Measurements from ENCODE around the gene FAM83F.
"Not testable (repeated sequence)": the region's sequence is repeated elsewhere in the genome, so short reads cannot be mapped to it uniquely, and the experiment has no call there.

The FAM83F gene

DNA sequence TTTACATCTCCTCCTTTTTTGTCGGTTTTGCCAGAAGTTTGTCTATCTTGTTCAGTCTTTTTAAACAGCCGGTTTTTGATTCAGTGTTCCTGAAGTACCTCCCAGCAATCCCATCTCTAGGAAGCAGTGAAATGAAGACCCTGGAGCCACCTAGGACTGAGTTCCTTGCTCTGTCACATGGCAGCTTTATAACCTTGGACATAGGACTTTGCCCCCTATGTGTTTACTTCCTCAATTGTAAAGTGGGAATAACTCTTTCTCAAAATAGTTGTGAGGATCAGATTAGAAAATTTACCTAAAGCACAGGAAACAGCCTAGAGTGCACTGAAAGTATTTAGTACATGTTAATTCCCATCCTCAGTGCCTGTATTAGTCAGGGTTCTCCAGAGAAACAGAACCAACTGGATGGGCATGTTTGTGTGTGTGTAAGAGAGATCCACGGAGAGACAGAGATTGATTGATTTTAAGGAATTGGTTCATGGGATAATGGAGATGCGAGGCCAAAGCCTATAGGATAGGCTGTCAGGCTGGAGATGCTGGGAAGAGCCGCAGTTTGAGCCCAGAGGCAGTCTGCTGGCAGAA, 20.0 kb downstream of the FAM83F start:
- DNase-seq, result no peak

DNA sequence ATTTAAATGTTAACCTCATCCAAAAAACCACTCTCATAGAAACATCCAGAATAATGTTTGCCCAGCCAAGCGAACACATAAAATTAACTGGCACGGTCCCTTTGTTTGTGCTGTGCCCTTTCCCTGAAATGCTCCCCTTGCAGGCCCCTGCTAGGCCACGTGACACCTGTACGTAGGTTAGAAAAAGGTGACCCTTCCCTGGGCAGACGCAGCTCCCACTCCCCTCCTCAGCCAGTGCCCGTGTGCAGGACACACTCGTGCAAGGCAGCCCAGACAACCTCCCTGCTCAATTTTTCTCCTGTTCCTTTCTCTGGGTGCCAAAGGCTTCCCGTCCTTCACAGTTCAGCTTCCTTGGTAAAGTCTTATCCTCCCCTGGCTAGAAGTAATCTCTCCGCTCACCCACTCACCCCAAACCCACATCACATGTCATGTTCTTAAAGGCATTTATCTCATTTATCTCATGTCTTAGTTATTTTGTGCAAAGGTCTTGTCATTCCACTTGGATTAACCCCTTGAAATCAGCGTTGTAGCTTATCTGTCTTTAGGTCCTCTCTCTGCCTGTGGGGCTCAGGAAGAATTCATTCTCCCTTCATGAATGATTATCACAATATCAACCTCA, 20.7 kb downstream of the FAM83F start:
- DNase-seq, result no peak

DNA sequence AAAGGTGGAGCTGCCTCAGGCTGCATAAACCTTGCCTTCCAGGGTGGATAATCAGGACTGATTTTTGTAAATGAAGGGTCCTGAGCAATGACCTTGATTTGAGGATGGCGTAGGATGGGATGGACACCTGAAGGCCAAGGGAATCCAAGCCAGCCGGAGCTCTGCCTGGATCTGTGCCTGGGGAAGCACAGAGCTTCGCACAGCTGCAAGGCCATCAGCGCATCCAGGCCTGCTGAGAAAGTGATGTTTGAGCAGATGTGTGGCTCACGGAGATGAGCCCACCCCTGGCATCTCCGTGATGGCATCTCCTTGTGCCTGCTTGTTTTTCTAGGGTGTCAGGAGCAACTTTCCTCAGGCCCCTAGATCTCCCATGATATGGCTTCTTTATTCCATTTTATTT, 23.3 kb downstream of the FAM83F start:
- DNase-seq, result no peak

DNA sequence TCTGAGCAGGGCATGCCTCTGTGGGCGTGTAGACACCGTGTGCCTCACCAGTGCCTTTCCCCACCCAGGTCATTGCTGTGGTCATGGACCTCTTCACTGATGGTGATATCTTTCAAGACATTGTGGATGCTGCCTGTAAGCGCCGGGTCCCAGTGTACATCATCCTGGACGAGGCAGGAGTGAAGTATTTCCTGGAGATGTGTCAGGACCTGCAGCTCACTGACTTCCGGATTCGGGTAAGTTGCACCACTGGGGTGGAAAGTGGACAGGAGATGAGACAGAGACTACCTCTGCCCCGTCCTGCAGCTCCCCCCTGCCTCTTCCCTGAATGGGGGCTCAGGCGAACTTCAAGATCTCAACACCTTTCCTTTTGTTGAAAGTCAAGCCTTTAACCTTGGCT, 24.3 kb downstream of the FAM83F start:
- DNase-seq, result no peak

DNA sequence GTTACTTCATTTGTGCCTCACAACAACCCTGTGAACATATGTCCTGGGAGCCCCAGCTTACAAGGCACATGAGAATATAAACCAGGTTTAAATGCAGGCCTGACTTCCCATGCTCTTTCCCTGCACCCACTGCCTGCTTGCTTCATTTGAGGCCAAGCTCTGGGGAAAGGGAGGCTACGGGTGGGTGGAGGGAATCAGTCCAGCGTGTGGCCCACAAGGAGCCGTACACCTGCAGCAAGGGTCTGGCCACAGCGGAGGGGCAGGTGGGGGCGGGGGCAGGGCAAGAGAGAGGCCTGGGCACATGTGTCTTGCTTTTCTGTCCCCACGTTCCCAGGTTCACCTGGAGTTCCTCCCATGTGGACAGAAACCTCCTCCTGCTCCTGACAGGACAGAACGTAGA, 26.2 kb downstream of the FAM83F start:
- DNase-seq, result no peak

DNA sequence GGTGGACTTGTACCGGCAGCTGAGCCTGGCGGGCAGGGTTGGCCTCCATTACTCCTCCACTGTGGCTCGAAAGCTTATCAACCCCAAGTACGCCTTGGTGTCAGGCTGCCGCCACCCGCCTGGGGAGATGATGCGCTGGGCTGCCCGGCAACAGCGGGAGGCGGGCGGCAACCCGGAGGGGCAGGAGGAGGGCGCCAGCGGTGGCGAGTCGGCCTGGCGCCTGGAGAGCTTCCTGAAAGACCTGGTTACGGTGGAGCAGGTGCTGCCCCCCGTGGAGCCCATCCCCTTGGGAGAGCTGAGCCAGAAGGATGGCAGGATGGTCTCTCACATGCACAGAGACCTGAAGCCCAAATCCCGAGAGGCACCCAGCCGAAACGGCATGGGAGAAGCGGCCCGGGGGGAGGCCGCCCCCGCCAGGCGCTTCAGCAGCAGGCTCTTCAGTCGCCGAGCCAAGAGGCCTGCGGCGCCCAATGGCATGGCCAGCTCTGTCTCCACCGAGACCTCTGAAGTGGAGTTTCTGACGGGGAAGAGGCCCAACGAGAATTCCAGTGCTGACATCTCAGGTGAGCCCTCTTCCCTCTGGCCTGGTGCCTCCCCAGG, 26.7 kb downstream of the FAM83F start:
- DNase-seq, result no peak

DNA sequence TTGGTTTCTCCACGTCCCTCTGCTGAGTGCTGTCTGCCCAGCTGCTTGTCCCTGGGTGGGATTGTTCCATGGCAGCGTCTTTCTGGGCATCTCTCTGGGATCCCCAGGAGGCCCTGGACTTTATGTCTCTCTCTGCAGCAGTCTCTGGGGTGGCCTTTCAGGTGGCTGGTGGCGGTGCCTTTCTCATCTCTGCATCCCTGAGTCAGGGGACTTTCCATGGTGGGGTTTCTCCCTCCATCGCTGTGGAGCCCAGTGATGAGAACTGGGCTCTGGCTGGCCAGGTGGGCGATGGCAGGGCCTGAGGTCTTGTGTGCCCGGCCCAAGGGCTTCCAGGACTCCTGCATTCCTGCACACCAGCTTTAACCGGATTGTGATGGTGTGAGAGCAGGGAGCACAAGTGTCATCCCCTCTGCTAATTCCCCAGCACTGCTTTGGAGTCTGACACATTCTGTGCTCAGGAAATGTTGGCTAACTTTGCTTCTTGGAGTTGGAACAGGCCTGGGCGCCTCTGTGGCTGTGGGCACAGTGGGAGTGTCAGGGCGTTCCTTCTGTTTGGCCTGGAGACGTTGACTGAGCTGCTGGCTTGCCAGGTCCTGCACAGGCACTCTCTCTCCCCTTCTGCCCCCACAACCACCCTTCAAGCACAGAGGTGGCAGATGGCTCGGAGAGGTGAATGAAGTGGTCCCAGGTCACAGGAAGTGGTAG, 27.9 kb downstream of the FAM83F start:
- DNase-seq, result no peak

DNA sequence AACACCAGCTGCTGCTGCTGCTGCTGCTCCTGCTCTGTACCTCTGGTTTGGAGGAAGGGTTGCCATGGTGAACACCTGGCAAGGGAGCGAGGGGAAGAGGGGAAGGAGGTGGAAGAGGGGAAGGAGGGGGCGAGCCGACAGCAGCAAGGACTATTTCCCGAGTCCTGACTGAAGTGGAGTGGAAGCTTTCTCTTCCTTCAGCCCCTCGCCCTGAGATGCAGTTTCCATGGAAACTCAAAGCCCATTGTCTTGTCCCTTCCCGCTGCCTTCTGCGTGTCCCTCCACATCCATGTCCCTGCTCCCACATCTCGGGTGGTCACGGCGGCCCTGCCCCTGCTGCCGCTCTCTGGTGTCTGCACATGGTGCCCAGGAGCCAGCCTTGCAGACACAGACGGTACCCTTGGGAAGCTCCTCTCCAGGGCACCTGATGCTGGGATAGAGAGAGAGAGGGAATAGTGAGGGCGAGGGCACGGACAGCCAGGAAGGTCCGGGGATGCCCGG, 28.6 kb downstream of the FAM83F start:
- DNase-seq, result peak in 5 of 51 donors; percentile 7 to 48 (median 16)

DNA sequence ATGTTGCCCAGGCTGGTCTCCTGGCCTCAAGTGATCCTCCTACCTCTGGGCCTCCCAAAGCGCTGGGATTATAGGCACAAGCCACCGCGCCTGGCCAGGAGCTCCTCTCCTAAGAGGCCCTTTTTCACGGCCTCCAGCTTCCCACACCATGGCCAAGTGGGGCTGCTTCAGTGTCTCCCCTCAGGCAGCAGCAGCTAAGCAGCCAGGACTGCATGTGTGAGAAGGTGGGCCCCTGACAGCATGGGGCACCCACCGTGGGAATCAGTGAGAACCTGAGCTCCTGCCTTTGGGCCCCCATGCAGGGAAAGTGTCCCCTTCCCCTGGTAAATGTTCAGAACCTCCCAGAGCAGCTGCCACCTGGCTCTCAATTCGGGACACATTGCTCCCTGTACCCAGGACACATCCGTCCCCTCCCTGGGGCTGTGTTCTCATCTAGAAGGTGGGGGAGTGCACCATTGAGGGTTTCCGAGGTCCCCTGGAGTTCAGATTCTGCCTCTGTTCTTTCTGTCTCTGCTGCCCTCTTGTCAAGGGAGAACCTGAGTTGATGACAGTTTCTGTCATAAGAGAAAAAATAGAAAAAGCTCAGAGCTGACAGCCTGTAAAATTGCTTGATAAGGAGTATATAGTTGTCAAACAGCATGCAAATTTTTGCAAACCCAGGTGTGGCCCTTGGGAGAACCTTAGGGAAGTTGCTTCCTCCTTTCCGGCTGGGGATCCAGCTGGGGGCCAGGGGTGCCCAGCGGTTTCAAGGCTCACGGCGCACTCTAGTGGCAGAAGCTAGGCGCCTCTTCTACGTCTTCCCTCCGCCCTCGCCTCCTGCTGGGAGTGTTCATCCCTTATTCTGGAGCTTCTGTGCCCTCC, 29.7 kb downstream of the FAM83F start:
- DNase-seq, result peak in 39 of 51 donors; percentile 4 to 74 (median 35)

DNA sequence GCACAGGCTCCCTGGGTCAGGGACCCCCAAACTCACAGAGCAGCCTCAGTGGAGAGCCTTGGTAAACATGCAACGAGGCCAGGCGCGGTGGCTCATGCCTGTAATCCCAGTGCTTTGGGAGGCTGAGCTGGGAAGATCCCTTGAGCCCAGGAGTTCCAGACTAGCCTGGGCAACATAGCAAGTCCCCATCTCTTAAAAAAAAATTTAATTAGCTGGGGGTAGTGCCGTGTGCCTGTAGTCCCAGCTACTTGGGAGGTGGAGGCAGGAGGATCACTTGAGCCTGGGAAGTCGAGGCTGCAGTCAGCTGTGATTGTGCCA, 30.3 kb downstream of the FAM83F start:
- not testable (repeated sequence) for DNase-seq

DNA sequence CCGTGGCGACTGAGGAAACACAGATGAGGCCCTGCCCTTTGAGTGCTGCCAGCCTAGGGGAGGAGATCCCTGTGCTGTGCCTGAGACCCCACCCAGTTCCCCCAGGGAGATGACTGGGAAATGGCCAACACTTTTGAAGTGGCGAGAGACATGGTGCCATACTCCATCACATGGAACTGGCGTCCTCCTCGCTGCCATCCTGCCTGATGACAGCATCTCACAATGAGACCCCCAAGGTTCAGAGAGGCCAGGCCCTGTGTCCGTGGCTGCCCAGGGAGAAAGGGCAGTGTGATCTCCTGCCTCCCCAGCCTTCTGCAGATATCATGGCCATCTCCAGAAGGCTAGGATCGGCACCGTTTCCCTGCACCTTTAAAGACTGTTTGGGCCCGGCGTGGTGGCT, 31.1 kb downstream of the FAM83F start:
- DNase-seq, result no peak

DNA sequence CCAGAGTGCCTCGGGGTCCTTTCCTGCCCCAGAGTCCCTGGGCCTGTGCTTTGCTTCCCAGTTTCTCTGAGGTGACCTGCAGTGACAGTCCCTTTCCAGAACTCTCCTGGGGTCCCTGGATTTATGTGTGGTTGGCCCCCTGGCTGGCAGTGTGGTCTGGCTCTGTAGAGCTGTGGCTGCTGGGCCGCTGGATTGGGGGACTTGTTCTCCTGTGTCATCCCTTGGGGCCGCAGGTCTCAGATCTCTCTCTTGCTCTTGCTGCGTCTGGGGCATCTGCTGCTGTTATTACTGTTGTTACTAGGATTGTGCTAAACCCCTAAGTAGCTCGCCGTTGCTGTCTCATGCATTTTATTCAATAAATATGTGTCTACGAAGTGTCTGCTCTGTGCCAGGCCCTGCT, 31.9 kb downstream of the FAM83F start:
- no peak for DNase-seq

DNA sequence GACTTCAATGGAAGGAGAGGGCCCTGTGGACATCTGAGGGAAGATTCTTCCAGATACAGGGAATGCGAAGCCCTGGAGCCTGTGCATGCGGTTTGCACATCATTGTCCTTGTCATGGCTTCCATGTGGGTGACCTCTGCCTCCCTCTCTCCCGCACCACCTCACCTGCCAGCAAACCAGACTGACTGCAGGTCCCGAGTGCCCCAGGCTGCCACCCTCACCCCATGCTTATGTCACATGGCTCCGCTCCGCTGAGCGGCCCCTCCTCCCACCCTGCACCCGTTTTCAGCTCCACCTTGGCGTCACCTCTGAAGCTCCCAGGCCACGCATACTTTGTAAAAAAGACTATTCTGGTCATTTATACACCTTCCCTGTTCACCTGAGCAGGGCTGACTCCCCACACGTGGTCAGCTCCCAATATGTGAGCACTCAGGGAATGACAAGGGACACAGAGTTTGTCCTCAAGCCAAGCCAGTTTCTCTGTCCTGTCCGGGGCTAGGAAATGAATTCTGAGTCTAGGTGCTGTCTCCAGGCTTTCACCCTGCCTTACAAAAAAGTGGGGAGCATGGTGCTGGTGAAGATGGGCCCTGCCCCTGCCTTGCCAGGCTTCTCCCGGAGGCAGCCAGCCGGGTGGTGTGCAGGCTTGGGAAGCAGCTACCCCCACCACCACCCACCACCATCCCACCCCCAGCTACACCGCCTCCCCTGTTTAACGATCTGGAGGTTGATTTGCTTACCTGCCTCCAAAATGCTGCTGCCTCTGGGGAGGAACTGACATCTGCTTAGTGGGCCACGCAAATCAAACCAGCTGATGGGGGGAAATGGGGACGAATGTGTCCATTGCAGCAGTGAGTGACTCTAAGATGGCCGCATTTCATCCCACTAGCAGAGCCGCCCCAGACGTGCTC, 32.7 kb downstream of the FAM83F start:
- no peak for DNase-seq

DNA sequence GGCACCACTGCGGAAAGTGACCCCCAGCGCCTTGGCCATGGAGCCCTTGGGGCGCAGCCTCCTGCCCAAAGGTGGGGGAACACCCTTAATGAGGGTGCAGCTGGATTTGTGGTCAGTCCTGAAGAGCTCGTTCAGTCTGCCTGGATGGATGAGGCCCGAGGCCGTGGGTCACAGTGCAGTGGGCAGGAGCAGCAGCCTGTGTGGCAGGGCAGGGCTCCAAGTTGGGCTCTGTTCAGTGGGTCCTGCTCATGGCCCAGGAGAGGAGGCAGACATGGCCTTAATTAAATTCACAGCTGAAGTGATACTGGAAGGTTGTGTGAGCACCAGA, 33.3 kb downstream of the FAM83F start:
- DNase-seq, result no peak

DNA sequence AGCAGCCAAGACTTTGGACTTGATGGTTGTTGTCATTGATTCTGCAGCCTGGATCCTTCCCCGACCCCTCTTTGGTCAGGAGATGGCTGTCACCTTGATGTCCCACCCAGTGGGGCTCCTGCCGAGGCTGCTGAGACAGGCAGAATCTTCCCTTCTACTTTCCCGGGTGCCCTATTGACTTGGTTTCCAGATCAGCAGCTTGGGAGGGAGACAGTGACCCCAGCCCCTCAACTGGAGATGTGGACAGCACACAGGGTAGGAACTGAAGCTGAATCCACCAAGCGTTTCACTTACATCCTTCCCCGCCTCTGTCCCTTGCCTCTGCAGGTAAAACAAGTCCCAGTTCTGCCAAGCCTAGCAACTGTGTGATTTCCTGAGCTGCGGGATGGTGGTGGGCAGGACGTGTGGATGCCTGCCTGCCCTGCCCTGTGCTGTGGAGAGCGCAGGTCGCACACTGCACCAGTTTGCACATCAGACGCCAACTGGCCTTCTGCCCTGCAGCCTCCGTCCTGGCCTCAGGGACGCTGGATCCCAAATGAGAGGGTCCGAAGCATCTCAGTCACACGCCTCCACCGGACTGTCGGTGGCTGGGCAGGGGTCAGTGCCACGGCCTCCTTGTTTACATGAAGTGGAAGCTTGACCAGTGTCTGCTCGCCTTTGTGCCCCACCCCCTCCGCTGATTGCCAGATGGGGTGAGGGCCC, 34.6 kb downstream of the FAM83F start:
- DNase-seq, result no peak

DNA sequence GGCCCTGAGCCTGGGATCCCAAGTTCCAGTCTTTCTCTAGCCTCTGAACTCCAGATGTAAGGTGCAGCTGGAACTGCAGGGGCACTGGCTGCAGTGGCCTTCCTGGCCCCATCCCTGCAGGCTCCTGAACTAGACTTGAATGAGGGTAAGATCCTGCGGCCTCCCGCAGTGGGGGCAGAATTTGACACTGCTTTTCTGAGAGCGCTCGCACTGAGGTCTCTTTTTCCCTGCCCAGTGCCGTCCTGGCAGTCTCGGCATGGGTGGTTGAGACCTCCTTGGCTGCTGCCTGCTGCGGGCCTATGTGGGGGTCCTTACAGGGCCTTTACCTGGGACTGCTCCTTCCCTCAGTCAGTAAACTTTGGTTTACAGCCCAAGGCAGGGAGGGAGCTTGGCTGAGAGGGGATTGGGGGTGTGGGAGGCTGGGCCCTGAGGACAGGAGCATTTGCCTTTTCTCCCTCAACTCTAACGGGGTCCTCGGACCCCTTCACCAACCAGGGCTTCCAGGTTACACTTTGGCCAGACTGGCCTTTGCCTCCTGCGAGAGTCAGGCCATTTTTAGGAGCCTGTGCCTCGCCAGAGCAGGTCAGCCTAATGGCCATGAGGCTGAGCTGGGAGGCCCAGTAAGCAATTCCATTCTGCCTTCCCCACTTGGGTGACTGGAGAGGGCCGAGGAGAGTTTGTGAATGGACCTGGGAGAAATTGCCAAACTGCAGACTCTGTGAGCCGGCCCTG, 35.4 kb downstream of the FAM83F start:
- no peak for DNase-seq

DNA sequence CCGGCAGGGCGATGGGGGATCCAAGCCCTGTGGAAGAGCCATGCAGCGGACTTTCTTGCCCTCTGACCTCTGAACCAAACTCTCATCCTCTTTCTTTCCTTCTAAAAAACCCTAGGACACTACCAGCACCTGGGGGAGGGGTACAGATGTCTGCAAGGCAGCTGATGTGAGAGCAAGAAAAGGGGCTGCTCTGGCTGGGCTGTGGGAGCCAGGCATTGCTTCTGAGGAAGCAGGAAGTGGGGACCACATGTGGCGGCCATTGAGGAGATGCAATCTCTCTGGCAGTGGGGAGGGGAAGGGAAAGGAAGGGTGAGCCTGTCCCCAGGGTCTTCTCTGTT, 36.0 kb downstream of the FAM83F start:
- no peak for DNase-seq

DNA sequence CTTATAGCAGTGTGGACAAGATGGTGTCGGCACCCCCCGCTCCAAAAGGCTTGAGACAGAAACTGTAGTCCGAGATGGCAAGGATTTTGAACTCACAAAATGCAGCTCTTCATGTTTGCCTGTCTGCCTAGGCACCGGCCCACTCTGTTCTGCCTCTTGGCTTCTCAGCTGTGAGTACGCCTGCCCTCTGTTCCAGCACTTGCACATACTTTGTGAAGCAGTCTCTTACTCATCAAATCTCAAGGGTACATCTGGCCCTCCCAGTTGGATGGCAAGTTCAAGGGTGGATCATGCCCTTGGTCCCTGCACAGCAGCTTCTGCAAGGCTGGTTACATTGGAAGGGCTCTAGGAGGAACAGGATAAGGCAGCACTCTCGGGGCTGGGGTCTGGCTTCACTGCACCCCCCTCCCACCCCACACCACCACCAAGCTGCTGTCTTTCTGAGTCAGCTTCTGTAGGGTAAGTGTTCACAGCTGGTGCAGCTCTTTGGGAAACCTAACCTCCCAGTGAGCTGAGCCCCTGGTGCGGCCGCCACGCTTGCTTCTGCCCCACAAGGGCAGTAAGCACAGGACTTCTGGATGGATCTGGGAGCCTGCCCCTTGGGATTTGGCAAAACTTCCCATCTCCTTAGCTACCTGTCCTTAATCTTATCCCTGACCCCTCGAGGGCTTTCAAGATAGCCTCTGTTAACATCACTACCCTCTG, 37.2 kb downstream of the FAM83F start:
- no peak for DNase-seq
